ENCODE results near the gene KCNQ2. TPM values are rescaled to one million over a fixed set of nuclear protein-coding genes. Genes with fewer than 3 reads are reported as not detected.

The KCNQ2 gene
- total RNA-seq, 1 donor, result 0.36 TPM

GRCh38 chr20:63519668-63520503 is 47.4 kb upstream of the KCNQ2 start:
- H3K79me2 ChIP-seq (ENCODE audit: insufficient read depth, low read length), result peaks cover 14% of the 10 kb centered on the region
- H3K9me3 ChIP-seq (ENCODE audit: low read depth, low read length), result no peaks in the 10 kb centered on the region
- H3K27me3 ChIP-seq (ENCODE audit: insufficient read depth, low read length), result peaks cover 4% of the 10 kb centered on the region
- peaks cover 19% of the 10 kb centered on the region for H3K36me3 ChIP-seq (ENCODE audit: insufficient read depth, low read length)
- H3K4me2 ChIP-seq (ENCODE audit: insufficient read depth, low read length), result peak overlapping the region; percentile 75
- peaks cover 15% of the 10 kb centered on the region for H3K4me1 ChIP-seq (ENCODE audit: insufficient read depth, low read length)
- TF ChIP-seq, protein P1, sequence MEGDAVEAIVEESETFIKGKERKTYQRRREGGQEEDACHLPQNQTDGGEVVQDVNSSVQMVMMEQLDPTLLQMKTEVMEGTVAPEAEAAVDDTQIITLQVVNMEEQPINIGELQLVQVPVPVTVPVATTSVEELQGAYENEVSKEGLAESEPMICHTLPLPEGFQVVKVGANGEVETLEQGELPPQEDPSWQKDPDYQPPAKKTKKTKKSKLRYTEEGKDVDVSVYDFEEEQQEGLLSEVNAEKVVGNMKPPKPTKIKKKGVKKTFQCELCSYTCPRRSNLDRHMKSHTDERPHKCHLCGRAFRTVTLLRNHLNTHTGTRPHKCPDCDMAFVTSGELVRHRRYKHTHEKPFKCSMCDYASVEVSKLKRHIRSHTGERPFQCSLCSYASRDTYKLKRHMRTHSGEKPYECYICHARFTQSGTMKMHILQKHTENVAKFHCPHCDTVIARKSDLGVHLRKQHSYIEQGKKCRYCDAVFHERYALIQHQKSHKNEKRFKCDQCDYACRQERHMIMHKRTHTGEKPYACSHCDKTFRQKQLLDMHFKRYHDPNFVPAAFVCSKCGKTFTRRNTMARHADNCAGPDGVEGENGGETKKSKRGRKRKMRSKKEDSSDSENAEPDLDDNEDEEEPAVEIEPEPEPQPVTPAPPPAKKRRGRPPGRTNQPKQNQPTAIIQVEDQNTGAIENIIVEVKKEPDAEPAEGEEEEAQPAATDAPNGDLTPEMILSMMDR (IDR thresholded peaks at IDR 0.05; ENCODE audit: extremely low read depth, low read depth, low read length), result no peak
- peak overlapping the region; percentile 71 for H2AFZ ChIP-seq (ENCODE audit: low read length)
- peak overlapping the region; percentile 90 for H3K4me3 ChIP-seq (ENCODE audit: insufficient read depth, low read length)
- peak; percentile 90 for DNase-seq (ENCODE audit: insufficient read length, low spot score, missing footprints)
- H3K27ac ChIP-seq (ENCODE audit: low read depth, low read length), result no peak overlapping the region
- peaks cover 28% of the 10 kb centered on the region for H4K20me1 ChIP-seq (ENCODE audit: insufficient read depth, low read length)

- peak overlapping the region; percentile 71 for H2AFZ ChIP-seq (ENCODE audit: low read length)
- no peak overlapping the region for H3K27ac ChIP-seq (ENCODE audit: low read depth, low read length)
- peak; percentile 85 for DNase-seq (ENCODE audit: insufficient read length, low spot score, missing footprints)
Observed at GRCh38 chr20:63518946-63519667, 46.7 kb upstream of the KCNQ2 start.

DNA sequence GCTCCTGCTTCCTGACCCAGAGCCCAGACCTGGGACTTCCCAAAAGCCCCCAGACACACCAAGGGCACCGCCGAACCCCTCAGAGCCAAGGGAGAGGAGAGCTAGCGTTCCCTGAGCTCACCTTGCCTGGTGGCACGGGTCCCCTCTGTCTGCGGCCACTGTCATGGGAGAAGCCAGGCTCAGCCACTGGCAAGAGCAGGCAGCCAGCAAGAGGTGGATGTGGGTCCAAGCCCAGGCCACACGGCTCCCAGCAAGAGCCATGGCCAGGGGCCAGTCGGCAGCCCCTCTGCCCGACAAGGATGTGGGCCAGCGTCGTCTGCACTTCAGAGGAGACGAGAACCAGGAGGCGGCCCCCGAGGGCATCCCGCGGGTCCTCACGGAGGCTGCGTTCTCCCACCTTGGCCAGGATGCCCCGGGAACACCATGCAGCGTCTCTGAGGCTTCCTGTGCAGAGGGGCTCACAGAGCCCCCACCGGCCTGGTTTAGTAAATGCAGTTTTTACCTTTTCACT is 46.0 kb upstream of the KCNQ2 start:
- Histone ChIP-seq H3K4me3 (ENCODE audit: insufficient read depth, low read length) (no peak overlapping the region), H3K36me3 (ENCODE audit: insufficient read depth, low read length) (peaks cover 14% of the 10 kb centered on the region), H3K27ac (ENCODE audit: low read depth, low read length) (no peak overlapping the region), H3K4me1 (ENCODE audit: insufficient read depth, low read length) (peaks cover 15% of the 10 kb centered on the region), H3K79me2 (ENCODE audit: insufficient read depth, low read length) (peaks cover 14% of the 10 kb centered on the region), H3K4me2 (ENCODE audit: insufficient read depth, low read length) (no peak overlapping the region), H4K20me1 (ENCODE audit: insufficient read depth, low read length) (peaks cover 22% of the 10 kb centered on the region), H2AFZ (ENCODE audit: low read length) (no peak overlapping the region), H3K9me3 (ENCODE audit: low read depth, low read length) (no peaks in the 10 kb centered on the region), H3K27me3 (ENCODE audit: insufficient read depth, low read length) (peaks cover 8% of the 10 kb centered on the region)
- no peak for DNase-seq (ENCODE audit: insufficient read length, low spot score, missing footprints)
- TF ChIP-seq, protein P1 (IDR thresholded peaks at IDR 0.05; ENCODE audit: extremely low read depth, low read depth, low read length), result no peak

More at GRCh38 chr20:63518946-63519667, 46.7 kb upstream of the KCNQ2 start:
- TF ChIP-seq, protein P1 (IDR thresholded peaks at IDR 0.05; ENCODE audit: extremely low read depth, low read depth, low read length), result no peak
- Histone ChIP-seq H3K27me3 (ENCODE audit: insufficient read depth, low read length) (peaks cover 6% of the 10 kb centered on the region), H3K36me3 (ENCODE audit: insufficient read depth, low read length) (peaks cover 19% of the 10 kb centered on the region), H4K20me1 (ENCODE audit: insufficient read depth, low read length) (peaks cover 28% of the 10 kb centered on the region), H3K9me3 (ENCODE audit: low read depth, low read length) (no peaks in the 10 kb centered on the region), H3K4me3 (ENCODE audit: insufficient read depth, low read length) (peak overlapping the region; percentile 90), H3K4me1 (ENCODE audit: insufficient read depth, low read length) (peaks cover 15% of the 10 kb centered on the region), H3K79me2 (ENCODE audit: insufficient read depth, low read length) (peaks cover 14% of the 10 kb centered on the region), H3K4me2 (ENCODE audit: insufficient read depth, low read length) (peak overlapping the region; percentile 75)

Data from osteoblast (primary cell).